ENCODE data around the gene YBX1.
A peak's percentile ranks its signal among the peaks of the same experiment; 100 is the strongest.

Gene YBX1

GRCh38 chr1:42735477-42736105, 53.4 kb downstream of the YBX1 start:
- no peak for DNase-seq

DNA sequence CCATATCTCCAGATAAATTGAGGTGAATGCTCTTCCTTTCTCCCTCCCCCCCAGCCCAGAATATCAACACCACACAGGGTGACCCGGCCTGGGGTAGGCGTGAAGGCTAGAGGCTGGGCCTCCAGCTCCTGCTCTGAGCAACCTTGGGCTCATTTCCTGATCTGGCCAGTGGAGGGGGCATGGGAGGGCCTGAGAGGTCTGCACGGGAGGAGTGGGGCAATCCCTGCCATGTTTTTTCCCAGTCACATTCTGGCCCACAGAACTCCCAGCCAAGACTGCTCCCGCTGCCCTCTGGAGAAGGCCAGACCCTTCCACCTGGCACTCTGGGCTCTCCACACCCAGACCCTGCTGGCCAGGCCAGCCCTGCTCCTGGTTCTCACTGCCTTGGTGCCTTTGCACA, 53.9 kb downstream of the YBX1 start:
- DNase-seq, result no peak

DNA sequence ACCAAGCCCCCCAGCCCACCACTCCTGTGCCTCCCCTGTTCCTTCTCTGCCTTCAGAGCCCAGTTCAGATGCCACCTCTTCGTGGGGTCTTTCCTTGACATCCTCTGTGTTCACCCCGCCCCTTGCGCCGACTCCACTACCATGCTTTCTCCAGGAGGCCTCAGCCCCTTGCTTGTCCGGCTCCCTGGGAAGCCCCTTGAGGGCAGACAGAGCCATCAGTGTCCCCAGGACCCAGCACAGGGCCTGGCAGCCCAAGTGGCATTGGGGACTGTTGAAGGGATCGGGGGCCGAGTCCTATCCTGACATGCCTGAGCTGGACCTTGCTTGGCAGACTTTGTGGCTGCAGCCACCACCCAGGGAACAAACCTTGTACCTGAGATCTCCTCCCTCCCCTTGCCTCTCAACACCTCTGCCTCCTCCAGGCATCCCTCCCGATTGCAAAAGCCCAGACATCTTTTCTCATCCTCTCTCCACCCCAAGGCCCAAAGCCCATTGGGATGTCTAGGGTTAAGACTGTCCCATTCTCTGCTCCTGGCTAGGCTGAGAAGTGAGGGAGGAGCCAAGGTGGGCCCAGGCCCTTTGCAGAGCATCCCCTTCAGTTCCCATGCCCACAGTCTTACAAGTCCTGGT, 54.5 kb downstream of the YBX1 start:
- DNase-seq, result no peak

DNA sequence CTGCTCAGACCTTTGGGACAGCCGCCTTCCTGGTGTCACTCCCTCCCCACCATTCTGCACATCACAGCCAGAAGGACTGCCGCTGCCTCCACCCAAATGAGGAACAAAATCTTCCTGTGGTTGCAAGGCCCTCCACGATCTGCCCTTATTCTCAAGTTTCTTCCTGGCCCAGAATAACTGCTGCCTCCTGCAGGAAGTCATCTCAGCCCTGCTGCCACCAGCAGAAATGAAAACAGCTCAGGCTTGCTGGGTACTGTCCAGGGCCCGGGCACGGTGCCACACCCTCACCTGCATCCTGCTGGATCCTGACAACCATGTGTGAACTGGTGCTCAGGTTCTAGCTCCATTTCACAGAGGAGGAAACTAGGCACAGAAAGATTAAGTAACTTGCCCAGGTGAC, 55.0 kb downstream of the YBX1 start:
- DNase-seq, result no peak

DNA sequence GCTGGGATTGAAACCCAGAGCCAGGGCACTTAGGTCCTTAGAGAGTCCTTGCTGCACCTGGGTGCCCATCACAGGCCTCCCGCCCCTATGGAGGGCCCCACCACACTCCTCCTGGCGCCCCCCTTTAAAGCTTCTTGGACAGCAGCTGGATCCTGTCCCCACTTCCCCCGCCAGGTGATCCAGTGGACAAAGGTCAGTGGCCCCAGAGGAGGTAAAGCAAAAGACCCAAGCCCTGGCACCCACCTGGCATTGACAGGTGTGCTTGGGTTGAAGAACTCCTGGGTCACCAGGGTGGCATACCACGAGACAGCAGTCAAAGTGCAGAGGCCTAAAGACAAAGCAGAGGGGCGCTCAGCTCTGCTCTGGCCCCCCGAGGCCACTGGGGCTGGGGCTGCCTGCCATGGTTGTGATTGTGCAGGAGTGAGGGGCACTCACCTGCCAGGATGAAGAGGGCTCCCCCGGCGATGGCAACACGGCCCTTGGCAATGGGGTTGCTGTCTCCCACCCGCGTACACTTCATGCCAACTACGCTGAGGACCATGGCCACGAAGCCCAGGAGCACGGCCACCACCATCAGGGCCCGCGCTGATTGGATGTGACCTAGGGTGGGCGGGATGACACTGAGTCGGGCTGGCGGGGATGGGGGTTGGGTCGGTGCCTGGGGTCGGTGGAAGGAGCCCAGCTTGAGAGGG, 55.9 kb downstream of the YBX1 start:
- no peak for DNase-seq

- no peak for DNase-seq
These were observed 56.5 kb downstream of the YBX1 start for GRCh38 chr1:42738678-42739226.

DNA sequence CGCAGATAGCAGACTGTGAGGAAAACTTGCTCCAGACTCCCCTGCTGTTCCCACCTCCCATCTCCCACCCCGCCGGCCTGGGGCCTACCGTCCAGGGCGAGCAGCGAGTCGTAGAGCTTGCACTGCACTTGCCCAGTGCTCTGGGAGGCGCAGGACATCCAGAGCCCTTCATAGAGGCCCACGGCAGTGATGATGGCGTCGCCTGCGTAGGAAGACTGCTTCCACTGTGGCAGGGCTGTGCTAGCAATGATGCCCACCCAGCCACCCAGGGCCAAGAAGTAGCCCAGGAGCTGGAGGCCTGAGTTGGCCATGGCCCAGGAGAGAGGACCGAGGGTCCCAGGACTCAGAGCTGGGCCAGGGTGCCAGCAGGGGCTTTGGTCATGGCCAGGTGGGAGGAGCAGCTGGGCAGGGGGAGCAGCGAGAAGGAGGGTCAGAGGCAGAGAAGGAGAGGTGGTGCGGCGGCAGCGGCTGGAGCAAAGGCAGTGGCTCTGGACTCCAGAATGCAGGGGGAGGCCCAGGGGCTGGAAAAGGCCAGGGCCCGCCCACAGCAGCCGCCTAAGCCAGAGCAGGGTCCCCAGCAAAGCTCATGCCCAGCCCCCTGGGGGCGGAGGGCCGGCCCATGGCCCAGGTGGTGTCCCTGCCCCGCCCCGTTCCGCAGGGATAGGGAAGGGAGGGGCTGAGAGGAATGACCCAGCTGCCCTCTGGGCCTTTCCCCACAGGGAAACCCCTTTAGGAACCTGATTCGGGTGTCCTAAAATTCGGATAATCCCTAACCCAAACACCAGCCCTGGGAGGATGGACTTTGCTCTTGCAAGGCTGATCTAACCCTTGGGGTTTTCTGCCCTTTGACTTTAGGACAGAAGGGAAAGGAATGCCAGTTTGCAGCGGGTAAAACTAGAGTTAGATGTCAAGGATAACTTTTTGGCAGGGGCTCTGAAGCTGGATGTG, 57.8 kb downstream of the YBX1 start, which contains the start of gene CLDN19:
CLDN19 (minus strand) TSS at position 484 of the 948 bp plus-strand sequence; CDS start at position 311, 173 bp downstream.
- no peak for DNase-seq

- DNase-seq, result no peak
These were observed 58.8 kb downstream of the YBX1 start for GRCh38 chr1:42740851-42741580.

DNA sequence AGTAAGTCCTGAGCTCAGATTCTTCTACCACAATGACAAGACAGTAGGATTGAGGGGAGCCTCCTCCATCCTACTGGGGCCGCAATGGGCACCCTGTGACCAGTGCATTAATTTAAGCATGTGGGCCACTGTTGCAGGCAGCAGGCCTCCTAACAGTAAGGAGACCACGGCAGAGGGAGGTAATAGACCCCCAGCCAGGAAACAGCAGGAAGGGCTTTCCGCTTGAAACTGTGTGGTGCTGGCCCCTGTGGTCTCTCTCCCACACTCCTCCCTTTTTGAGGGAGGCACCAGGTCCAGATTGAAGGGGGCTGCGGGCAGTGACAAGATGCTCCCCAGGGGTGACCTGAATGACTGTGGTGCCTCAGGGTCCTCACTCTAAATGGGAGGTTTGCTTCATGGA, 59.5 kb downstream of the YBX1 start:
- DNase-seq, result no peak

GRCh38 chr1:42742141-42742540, 59.9 kb downstream of the YBX1 start:
- DNase-seq, result no peak

- no peak for DNase-seq
These were observed 60.5 kb downstream of the YBX1 start for GRCh38 chr1:42742617-42743316.

DNA sequence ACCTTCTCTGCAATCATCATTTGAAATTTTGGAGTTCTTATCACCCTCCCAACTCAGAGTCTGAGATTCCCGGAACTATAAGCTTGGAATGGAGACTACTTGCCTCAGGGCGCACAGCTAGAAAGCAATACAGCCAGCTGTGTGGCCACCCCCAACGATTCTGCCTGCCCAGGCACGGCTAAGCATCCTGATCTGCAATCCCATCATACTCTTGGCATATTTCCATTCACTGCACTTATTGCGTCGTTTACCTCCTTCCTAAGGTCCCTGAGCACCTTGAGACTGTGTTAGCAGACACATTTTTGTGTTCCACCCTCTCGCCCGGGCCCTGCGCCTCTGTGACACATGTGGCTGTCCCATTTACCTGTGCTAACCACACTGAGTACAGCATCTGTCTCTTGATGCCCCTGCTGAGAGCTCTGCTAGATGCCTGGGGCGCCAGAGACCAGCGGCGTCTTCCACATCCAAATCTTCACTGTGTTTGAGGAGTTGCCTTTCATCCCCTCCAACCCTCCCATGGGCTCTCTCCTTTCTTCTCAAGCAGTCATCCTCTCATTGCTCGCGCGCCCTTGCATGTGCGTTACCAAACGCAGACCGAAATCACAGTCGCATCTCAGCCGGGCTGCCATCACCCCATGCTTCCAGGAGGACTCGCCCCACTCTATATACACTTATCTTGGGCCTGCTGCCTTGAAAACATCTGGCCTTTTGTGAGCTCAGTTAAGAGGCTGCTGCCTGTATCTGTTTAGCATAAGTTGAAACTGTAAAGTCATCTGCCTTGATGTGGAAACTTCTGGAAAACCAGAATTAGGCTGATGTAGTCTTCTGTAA, 61.3 kb downstream of the YBX1 start:
- DNase-seq, result no peak

DNA sequence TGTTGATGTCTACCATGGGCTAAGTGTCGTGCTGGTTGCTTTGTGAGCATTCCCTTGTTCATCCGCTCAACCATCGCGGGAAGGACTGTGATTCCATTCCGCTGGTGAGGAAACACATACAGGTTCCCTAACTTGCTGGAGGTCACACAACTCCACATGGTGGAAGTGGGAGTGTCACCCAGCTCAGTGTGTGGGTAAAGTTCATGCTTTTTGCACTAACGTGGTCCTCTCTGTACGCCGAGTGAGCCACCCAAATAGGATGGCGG, 61.9 kb downstream of the YBX1 start:
- DNase-seq, result no peak

DNA sequence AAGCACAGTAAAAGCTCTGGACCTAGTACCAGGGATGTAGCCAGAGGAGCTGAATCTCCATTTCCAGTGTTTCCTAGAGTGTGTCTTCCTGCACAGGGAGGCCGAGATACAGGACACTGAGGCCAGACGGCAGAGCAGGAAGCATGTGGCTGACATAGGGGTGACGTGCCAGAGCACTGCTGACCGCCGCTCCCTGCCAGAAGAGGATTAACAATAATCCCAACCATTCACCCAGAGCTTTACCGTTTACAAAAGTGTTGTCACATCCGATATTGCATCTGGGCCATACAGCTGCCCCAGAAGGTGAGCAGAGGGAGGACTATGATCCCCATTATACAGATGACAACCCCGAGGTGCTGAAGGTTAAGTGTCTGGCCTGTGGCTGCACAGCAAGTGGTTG, 63.6 kb downstream of the YBX1 start:
- no peak for DNase-seq

DNA sequence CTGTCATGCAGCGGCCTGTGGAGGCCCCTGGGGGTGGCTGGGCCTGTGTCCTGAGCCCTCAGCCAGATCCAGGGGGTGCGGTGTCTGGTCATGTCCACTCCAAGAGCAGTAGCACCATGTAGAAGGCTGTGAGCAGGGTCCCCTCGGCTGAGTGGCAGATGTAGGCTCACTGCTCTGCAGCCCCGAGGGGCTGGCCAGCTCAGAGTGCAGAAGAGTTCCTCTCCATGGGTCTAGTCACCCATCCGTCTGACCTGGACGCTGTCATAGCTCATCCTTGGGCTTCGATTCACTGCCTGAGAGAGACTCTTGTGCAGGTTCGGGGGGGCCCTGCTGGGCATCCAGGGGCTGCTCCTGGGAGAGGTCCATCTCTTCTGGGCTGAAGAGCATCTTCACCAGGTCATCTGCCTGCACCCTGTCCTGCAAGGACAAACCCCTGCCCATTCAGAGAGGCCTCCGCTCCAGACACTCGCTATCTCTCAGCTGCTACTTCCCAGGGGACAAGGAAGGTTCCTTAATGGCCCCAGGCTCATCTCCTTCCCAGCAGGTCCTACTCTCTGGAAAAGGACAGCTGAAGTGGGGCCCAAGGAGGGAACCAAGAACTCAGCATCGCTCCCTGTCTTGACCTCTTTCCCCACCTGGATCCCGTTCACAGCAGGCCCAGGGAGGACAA, 64.4 kb downstream of the YBX1 start:
- DNase-seq, result no peak

DNA sequence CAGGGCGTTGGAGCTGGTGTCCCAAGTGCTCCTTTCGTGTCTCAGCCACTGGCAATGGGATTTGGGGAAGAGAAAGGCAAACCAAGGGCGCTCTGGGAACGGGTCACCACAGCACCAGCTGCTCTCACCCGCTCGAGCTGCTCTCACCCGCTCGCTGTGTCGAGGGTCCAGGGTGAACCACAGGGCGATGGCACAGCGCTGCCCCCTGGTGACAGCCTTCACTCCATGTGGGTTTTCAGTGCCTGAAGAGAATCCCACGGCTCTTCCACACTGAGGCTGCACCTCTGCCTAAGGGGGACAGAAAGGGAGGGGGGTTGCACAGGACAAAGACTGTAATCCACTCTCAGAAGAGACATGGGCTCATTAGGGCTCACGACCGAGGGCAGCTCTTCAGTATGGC, 64.9 kb downstream of the YBX1 start:
- DNase-seq, result peak; percentile 20

DNA sequence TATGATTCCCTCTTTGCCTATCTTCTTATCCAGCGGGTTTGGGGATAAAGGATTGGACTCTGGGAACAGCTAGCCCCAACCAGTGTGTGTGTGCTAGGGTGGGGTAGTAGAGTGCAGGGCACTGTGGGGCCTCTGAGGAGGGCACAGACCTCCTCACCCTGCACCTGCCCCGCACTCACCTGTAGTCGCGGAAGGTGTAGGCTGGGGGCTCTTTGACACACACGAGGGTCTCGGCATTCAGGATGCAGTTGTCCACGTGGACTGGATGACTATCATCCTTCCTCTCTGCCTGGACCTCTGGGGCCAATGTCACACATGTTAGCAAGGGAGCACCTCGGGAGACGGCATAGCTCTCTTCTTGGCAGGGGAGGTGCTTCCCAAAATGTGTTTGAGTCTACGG, 65.8 kb downstream of the YBX1 start:
- DNase-seq, result no peak

- no peak for DNase-seq
These were observed 66.5 kb downstream of the YBX1 start for GRCh38 chr1:42748461-42749410.

- DNase-seq, result no peak
These were observed 67.8 kb downstream of the YBX1 start for GRCh38 chr1:42750041-42750440.

Data from activated effector memory CD4-positive, alpha-beta T cell treated with Interleukin-2 at 50 U/mL for 16 hours (primary cell).